ENCODE measurements around the gene HEG1. TPM values are rescaled to one million over a fixed set of nuclear protein-coding genes. Genes with fewer than 3 reads are reported as not detected.

The HEG1 gene
- total RNA-seq, 2 experiments from 2014 or later, result 6.0 to 7.9 TPM

DNA sequence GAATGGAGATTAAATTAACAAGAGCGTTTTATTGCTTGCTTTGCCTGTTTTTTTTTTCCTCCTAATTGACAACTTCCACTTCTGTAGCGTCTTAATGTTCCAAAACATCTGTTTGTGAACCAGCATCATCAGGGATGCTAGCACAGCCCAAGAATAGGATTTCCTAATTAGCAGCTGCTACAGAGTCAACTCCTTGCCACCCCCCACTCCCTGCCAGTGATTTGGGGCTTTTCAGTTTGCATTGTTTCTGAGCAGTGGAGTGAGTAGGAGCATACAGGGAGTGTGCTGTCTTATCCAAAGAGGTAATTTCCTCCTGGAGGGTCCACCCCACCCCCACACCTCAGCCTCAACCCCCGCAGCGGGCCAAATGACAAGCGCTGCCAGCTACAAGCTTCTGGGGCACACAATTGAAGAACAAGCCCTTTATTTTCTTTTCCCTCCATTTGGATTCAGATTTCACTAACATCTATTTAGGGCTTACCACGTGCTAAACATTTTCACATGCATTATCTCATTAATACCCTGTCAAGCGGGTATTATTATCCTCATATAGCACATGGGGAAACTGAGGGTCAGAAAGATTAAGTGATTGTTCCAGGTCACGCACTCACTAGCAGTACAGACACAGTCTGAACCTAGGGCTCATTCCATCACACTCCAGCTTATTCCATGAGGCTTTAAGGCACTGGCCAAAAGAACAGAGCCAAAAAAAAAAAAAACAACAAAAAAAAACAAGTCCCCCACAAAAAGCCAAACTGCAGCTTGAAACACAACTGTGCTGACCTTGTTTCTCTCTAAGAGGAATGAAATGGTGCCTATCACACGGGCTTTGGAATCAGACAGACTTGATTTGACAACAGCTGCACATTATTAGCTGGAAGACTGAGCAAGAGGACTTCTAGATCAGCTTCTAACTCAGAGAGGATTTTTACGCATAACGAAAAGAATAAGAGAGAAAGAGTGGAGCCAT is 16.4 kb downstream of the HEG1 start:
- Mint-ChIP-seq H3K27ac (no peak overlapping the region), H3K9me3 (peaks cover 21% of the 10 kb centered on the region), H3K4me1 (ENCODE audit: low read depth) (peaks cover 16% of the 10 kb centered on the region), H3K4me3 (no peak overlapping the region), H3K27me3 (no peaks in the 10 kb centered on the region), H3K36me3 (peaks cover 20% of the 10 kb centered on the region)
- DNase-seq, result no peak
- POLR2A ChIA-PET, result no interaction called here
- CTCF ChIA-PET, result no interaction called here
- intact Hi-C loops (cut with micrococcal nuclease), result no loop called here

DNA sequence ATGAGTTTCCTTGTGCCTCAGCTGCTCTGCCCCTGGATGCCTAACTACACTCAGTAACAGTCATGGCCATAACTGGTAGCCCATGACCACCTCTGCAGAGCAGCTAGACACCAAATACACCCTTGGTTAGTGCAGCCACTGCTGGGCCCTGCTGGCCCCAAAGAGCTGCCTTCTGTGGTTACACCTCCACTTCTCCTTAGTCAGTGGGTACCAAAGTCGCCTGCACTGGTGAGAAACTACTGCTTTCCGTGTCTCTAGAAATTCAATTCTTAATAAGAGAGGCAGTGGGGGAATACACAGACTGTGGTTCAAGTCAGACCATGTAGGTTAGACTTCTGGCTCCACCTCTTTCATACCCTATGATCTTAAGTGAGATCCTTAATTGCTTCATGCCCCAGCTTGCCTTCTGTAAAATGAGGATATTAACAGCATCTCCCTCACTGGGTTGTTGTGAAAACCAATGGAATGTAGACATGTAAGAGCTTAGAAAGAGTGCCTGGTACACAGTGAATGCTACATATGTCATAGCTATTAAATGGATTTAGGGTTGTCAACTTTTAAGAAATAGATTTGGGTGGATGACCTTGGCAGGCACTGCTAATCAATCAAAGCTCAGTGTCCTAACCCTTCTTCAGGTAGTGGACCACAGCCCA is 18.2 kb downstream of the HEG1 start:
- DNase-seq, result no peak
- POLR2A ChIA-PET, result no interaction called here
- no peak overlapping the region for H3K4me3 Mint-ChIP-seq
- intact Hi-C loops (cut with micrococcal nuclease), result no loop called here
- H3K27ac Mint-ChIP-seq, result no peak overlapping the region
- H3K36me3 Mint-ChIP-seq, result peaks cover 20% of the 10 kb centered on the region
- peaks cover 16% of the 10 kb centered on the region for H3K4me1 Mint-ChIP-seq (ENCODE audit: low read depth)
- peaks cover 22% of the 10 kb centered on the region for H3K9me3 Mint-ChIP-seq
- no peaks in the 10 kb centered on the region for H3K27me3 Mint-ChIP-seq
- CTCF ChIA-PET, result interaction anchor here (0.6 kb wide), 1 partner anchor 211 kb away, joined by 3 read pairs; no protein-coding TSS in a partner anchor

DNA sequence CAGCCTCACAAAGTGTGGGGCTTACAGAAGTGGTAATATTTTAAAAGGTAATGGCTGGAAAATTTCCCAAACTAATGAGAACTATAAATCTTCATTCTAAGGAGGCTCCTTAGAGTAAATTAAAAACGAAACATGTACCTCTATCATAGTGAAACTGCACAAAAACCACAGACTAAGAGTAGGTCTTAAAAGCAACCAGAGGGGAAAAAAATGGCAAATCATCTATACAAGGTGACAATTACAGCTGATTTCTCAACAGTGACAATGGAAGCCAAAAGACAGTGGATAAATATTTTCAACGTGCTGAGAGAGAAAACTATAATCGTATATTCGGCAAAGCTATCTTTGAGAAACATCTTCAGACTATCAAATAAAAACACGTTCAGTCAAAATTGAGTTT is 20.6 kb downstream of the HEG1 start:
- H3K4me3 Mint-ChIP-seq, result no peak overlapping the region
- peaks cover 22% of the 10 kb centered on the region for H3K9me3 Mint-ChIP-seq
- intact Hi-C loops (cut with micrococcal nuclease), result loop anchor here (1.0 kb wide), 1 partner anchor 17 kb away; no protein-coding TSS in a partner anchor
- POLR2A ChIA-PET, result no interaction called here
- no peak for DNase-seq
- H3K36me3 Mint-ChIP-seq, result peaks cover 20% of the 10 kb centered on the region
- no peak overlapping the region for H3K27ac Mint-ChIP-seq
- no peaks in the 10 kb centered on the region for H3K27me3 Mint-ChIP-seq
- peaks cover 22% of the 10 kb centered on the region for H3K4me1 Mint-ChIP-seq (ENCODE audit: low read depth)
- CTCF ChIA-PET, result interaction anchor here (0.6 to 1.2 kb wide), 2 partner anchors 10 to 39 kb away, joined by 3 to 4 read pairs; no protein-coding TSS in a partner anchor

DNA sequence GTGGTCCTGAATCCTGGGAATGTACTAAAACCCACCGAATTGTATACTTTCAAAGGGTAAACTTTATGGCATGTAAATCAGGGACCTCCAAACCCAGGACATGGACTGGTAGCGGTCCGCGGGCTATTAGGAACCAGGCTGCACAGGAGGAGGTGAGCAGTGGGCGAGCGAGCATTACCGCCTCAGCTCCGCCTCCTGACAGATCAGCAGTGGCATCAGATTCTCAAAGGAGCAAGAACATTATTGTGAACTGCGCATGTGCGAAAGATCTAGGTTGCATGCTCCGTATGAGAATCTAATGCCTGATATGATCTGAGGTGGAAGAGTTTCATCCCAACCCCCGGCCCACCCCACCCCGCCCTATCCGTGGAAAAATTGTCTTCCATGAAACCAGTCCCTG is 22.2 kb downstream of the HEG1 start:
- DNase-seq, result no peak
- ChIA-PET CTCF (no interaction called here), POLR2A (no interaction called here)
- Mint-ChIP-seq H3K4me1 (ENCODE audit: low read depth) (peaks cover 22% of the 10 kb centered on the region), H3K4me3 (no peak overlapping the region), H3K9me3 (peaks cover 22% of the 10 kb centered on the region), H3K27me3 (no peaks in the 10 kb centered on the region), H3K27ac (no peak overlapping the region), H3K36me3 (peaks cover 22% of the 10 kb centered on the region)
- intact Hi-C loops (cut with micrococcal nuclease), result no loop called here

DNA sequence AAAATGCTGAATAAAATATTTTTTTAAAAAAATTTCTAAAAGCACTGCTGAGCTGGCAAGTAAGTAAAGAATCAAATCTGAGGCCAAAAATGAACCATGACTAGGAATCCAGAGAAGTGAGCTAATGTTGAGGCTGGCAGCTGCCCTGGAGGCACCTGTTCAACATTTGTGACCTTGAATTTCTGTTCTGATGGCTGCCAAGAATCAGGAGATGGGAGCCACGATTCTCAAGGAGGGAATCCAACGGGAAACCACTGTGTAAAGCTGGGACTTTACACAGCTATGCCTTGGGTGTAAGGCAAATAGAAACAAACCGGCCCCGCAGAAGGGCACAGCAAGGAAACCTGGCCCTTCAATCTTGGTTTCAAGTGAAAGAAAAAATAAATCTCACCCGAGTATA is 22.7 kb downstream of the HEG1 start:
- Mint-ChIP-seq H3K27me3 (no peaks in the 10 kb centered on the region), H3K4me1 (ENCODE audit: low read depth) (peaks cover 22% of the 10 kb centered on the region), H3K27ac (no peak overlapping the region), H3K9me3 (peaks cover 22% of the 10 kb centered on the region), H3K4me3 (no peak overlapping the region), H3K36me3 (peaks cover 27% of the 10 kb centered on the region)
- DNase-seq, result no peak
- ChIA-PET POLR2A (no interaction called here), CTCF (interaction anchor here (0.6 kb wide), 1 partner anchor 111 kb away, joined by 3 read pairs; no protein-coding TSS in a partner anchor)
- intact Hi-C loops (cut with micrococcal nuclease), result no loop called here

DNA sequence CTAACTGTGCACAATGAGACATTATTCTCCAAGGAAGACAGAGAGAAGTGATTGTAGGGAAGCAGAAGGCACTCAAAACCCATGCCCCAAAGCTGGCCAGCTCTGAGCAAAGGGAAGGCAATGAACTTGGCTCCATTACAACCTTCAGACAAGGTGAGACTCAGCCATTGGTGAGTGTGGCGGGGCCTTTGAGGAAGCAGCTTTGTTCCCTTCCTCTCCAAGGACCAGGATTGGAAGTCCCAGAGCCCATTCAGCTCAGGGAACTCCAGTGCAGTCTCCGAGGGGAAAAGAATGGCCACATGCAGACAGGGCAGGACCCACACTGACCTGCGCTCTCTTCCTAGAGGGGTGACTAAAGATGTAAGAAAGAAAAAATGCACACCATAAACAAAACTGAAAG is 23.1 kb downstream of the HEG1 start:
- Mint-ChIP-seq H3K27ac (no peak overlapping the region), H3K9me3 (peaks cover 20% of the 10 kb centered on the region), H3K27me3 (no peaks in the 10 kb centered on the region), H3K4me3 (no peak overlapping the region), H3K4me1 (ENCODE audit: low read depth) (peaks cover 19% of the 10 kb centered on the region), H3K36me3 (peaks cover 25% of the 10 kb centered on the region)
- ChIA-PET CTCF (interaction anchor here (0.6 kb wide), 1 partner anchor 112 kb away, joined by 3 read pairs; no protein-coding TSS in a partner anchor), POLR2A (no interaction called here)
- DNase-seq, result no peak
- intact Hi-C loops (cut with micrococcal nuclease), result no loop called here

DNA sequence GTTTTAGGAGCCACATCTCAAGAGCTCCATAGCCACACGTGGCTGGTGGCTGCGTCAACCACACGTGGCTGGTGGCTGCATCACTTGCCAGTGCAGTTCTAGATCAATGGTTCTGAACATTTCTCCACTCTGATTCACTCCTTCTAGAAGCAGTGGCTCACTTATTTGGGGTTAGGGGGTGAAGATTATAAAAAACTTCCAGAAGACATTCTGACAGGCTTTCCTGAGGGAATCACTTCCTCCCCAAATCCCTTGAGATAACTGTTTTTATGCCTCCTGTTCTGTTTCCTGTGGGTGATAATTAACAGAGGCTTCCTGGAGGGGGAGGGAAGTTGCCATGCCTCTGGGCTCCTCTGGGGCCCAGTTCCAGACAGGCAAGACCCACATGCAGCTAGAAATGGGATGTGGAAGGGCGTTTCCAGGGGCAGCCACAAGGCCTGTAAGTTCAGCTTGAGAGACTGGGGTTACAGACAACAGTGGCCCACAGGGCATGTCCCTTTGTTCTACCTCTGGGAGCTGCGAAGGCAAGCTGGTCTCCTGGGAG is 23.6 kb downstream of the HEG1 start:
- Mint-ChIP-seq H3K36me3 (peaks cover 26% of the 10 kb centered on the region), H3K9me3 (peaks cover 18% of the 10 kb centered on the region), H3K4me1 (ENCODE audit: low read depth) (peaks cover 16% of the 10 kb centered on the region), H3K27ac (no peak overlapping the region), H3K4me3 (no peak overlapping the region), H3K27me3 (no peaks in the 10 kb centered on the region)
- ChIA-PET CTCF (no interaction called here), POLR2A (no interaction called here)
- intact Hi-C loops (cut with micrococcal nuclease), result no loop called here
- no peak for DNase-seq

DNA sequence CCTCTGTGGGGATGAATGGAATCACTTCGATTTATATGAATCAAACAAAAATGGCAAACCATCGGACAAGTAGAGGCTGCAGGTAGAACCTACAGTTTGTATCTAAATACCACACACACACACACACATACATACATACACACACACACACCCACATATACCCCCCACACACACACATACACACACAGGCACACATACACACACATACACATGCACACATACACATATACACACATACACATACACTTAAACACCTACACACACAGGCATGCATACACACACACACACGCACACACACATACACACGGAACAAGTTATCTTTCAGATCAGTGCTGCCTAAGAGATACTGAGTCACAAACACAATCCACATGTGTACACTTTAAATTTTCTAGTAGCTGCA is 24.3 kb downstream of the HEG1 start:
- peaks cover 27% of the 10 kb centered on the region for H3K36me3 Mint-ChIP-seq
- H3K4me1 Mint-ChIP-seq (ENCODE audit: low read depth), result peaks cover 16% of the 10 kb centered on the region
- H3K27me3 Mint-ChIP-seq, result no peaks in the 10 kb centered on the region
- peaks cover 18% of the 10 kb centered on the region for H3K9me3 Mint-ChIP-seq
- DNase-seq, result no peak
- H3K27ac Mint-ChIP-seq, result no peak overlapping the region
- intact Hi-C loops (cut with micrococcal nuclease), result no loop called here
- ChIA-PET POLR2A (no interaction called here), CTCF (no interaction called here)
- no peak overlapping the region for H3K4me3 Mint-ChIP-seq

DNA sequence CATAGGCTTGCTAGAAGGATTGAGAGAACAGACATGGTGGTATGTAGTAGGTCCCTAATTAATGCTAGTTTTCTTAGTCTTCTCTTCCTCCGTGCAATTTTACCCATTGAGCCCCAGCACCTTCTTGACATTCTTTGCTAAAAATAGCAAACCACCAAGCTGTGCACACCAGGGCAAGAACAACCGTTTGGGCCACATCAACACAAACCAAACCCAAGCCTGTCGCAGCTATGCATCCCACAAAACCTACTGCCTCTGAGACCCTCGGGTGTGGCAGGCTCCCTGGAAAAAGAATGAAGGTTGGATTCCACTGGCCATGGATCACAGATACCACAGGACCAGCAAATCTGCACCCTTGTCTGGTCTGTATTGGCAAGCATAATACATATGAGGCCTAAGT is 27.1 kb downstream of the HEG1 start:
- no peak overlapping the region for H3K4me3 Mint-ChIP-seq
- peaks cover 29% of the 10 kb centered on the region for H3K36me3 Mint-ChIP-seq
- POLR2A ChIA-PET, result no interaction called here
- CTCF ChIA-PET, result no interaction called here
- DNase-seq, result no peak
- intact Hi-C loops (cut with micrococcal nuclease), result no loop called here
- peaks cover 26% of the 10 kb centered on the region for H3K4me1 Mint-ChIP-seq (ENCODE audit: low read depth)
- H3K27me3 Mint-ChIP-seq, result no peaks in the 10 kb centered on the region
- H3K27ac Mint-ChIP-seq, result no peak overlapping the region
- no peaks in the 10 kb centered on the region for H3K9me3 Mint-ChIP-seq

DNA sequence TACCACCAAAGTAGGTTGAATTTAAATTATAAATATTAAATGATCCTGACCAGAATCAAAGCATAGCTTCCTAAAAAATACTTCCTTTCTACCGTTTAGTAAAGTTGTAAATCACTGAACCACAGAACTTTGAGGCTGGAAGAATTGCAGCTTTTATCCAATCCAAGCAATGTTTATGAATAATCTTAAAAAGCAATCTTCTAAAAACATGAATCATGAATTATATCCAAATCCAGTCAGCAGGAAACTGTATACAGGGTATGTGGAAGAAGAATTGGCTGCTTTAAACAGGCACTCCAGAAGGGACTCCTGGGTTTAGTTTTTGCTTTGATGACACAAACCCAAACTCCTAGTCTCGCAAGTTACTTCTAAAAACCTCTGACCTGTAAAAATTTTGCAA is 30.2 kb downstream of the HEG1 start:
- Mint-ChIP-seq H3K36me3 (peaks cover 33% of the 10 kb centered on the region), H3K4me3 (no peak overlapping the region), H3K27me3 (no peaks in the 10 kb centered on the region), H3K27ac (no peak overlapping the region), H3K9me3 (no peaks in the 10 kb centered on the region), H3K4me1 (ENCODE audit: low read depth) (peaks cover 39% of the 10 kb centered on the region)
- intact Hi-C loops (cut with micrococcal nuclease), result no loop called here
- no peak for DNase-seq
- CTCF ChIA-PET, result interaction anchor here (1.1 to 1.2 kb wide), 2 partner anchors 9 to 205 kb away, joined by 4 to 5 read pairs; no protein-coding TSS in a partner anchor
- POLR2A ChIA-PET, result no interaction called here

DNA sequence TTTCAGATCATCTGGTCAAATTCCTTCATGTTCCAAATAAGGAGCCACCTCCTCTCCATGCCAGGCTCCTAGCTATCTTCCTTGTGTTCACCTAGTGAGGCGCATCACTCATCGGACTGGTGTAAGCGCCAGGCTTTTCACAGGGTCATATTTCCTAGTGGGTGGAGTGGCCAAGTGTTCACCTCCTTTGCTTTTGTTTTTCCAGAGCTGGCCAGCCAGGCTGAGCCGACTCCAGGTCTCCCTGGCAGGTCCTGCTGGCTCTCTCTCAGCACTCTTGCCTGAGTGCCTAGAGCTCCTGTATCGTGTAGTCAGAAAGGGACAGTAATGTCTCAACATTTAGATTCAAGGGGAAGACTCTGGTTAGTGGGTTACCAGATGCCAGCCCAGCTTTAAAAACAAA is 31.0 kb downstream of the HEG1 start:
- Mint-ChIP-seq H3K27me3 (no peaks in the 10 kb centered on the region), H3K9me3 (no peaks in the 10 kb centered on the region), H3K4me3 (no peak overlapping the region), H3K4me1 (ENCODE audit: low read depth) (peaks cover 39% of the 10 kb centered on the region), H3K27ac (no peak overlapping the region), H3K36me3 (peaks cover 38% of the 10 kb centered on the region)
- no peak for DNase-seq
- POLR2A ChIA-PET, result interaction anchor here (0.5 kb wide), 1 partner anchor 189 kb away, joined by 3 read pairs; no protein-coding TSS in a partner anchor
- intact Hi-C loops (cut with micrococcal nuclease), result no loop called here
- CTCF ChIA-PET, result interaction anchor here (1.1 to 1.6 kb wide), 3 partner anchors 10 to 206 kb away, joined by 4 to 5 read pairs (median 4); no protein-coding TSS in a partner anchor

DNA sequence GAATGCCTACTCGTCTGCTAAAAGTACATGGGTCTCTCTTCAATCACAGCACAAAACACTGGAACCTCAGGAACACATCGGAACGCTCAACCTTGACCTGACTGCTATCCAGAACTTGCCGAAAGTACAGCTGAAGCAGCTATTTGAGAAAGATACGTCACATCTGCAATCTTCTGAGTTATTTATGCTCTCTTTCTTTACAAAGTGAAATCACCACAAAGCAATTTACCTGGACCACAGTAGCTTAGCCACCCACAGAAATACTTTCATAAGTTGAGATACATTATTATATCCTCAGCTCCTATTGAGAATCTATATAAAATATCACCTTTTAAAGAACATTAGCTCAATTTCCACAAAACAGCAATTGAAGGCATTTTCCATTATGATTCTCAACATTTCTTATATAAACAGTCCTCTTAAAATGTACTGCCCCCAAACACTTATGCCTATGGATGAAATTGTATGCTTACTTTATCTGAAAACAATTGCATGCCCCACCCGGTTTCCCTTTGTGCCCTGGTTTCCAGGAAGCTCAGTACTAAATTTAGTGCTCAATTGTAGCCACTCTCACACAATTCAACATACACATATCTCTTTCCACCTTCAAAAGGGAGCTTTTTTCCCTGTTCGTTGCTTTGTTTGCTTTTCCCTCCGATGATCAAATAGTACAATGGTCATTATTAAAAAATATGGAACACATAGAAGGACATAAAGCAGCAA is 31.8 kb downstream of the HEG1 start:
- Mint-ChIP-seq H3K9me3 (no peaks in the 10 kb centered on the region), H3K4me3 (no peak overlapping the region), H3K36me3 (peaks cover 41% of the 10 kb centered on the region), H3K27me3 (no peaks in the 10 kb centered on the region), H3K27ac (no peak overlapping the region), H3K4me1 (ENCODE audit: low read depth) (peaks cover 43% of the 10 kb centered on the region)
- DNase-seq, result no peak
- intact Hi-C loops (cut with micrococcal nuclease), result no loop called here
- ChIA-PET POLR2A (no interaction called here), CTCF (interaction anchor here (1.6 kb wide), 1 partner anchor 28 kb away, joined by 4 read pairs; no protein-coding TSS in a partner anchor)

Data from activated CD4-positive, alpha-beta memory T cell treated with anti-CD3 and anti-CD28 coated beads for 36 hours (primary cell).